C4-2B (cell line): ENCODE measurements around the gene FLT1.
A peak's percentile ranks its signal among the peaks of the same experiment; 100 is the strongest.

ENCODE experiments used
- H3K27ac ChIP-seq: fragments of 450-650 bp; 2 replicates; pipeline ENCODE4 v1.5.1; 2017
- CTCF ChIP-seq: fragments of 450-650 bp; conservative IDR thresholded peaks from 2 replicates; pipeline ENCODE4 v1.5.1; 2017; ENCODE audit warnings: mild to moderate bottlenecking
- ZFX ChIP-seq: fragments of 450-650 bp; IDR thresholded peaks from 2 replicates; pipeline ENCODE4 v1.6.1; 2017

FLT1 gene

GRCh38 chr13:28438067-28438466 lies 56.9 kb downstream of the FLT1 start:
- no peak overlapping the region for H3K27ac ChIP-seq
- TF ChIP-seq ZFX (no peak), CTCF (no peak)

GRCh38 chr13:28435917-28436316 lies 59.0 kb downstream of the FLT1 start:
- TF ChIP-seq ZFX, result no peak
- no peak overlapping the region for H3K27ac ChIP-seq

- no peak for TF ChIP-seq ZFX
- no peak for TF ChIP-seq CTCF
- H3K27ac ChIP-seq, result no peak overlapping the region
These were observed 60.0 kb downstream of the FLT1 start for GRCh38 chr13:28434926-28435325.

- TF ChIP-seq CTCF (no peak), ZFX (no peak)
- no peak overlapping the region for H3K27ac ChIP-seq
These were observed 61.9 kb downstream of the FLT1 start for GRCh38 chr13:28432816-28433560.

GRCh38 chr13:28429685-28430290 lies 65.1 kb downstream of the FLT1 start:
- TF ChIP-seq CTCF (no peak), ZFX (no peak)
- H3K27ac ChIP-seq, result no peak overlapping the region

GRCh38 chr13:28429096-28429495 lies 65.8 kb downstream of the FLT1 start:
- TF ChIP-seq ZFX, result no peak
- TF ChIP-seq CTCF, result no peak
- H3K27ac ChIP-seq, result no peak overlapping the region

- peak overlapping the region; percentile 31; the same call in 1 of the 2 replicates for H3K27ac ChIP-seq
- no peak for TF ChIP-seq CTCF
- TF ChIP-seq ZFX, result no peak
These were observed 68.5 kb downstream of the FLT1 start for GRCh38 chr13:28426381-28426780.

GRCh38 chr13:28425793-28426192 lies 69.1 kb downstream of the FLT1 start:
- TF ChIP-seq ZFX, result no peak
- TF ChIP-seq CTCF, result no peak

More at GRCh38 chr13:28425793-28426192, 69.1 kb downstream of the FLT1 start:
- no peak overlapping the region for H3K27ac ChIP-seq
